GM04504 (cell line): ENCODE results near the gene PRPSAP1.
"Not testable (repeated sequence)": the region's sequence is repeated elsewhere in the genome, so short reads cannot be mapped to it uniquely, and the experiment has no call there.

ENCODE experiments used
- DNase-seq: peaks from one replicate; pipeline ENCODE4 v3.0.0-alpha.2; 2012; ENCODE audit warnings: low read depth

Gene PRPSAP1

GRCh38 chr17:76317535-76317934, 36.2 kb downstream of the PRPSAP1 start:
- DNase-seq = no peak

- no peak for DNase-seq
These were observed 39.1 kb downstream of the PRPSAP1 start for GRCh38 chr17:76314392-76315227.

- DNase-seq = no peak
These were observed 41.0 kb downstream of the PRPSAP1 start for GRCh38 chr17:76312735-76313134.

- DNase-seq = no peak
These were observed 44.3 kb downstream of the PRPSAP1 start for GRCh38 chr17:76309461-76309860.

GRCh38 chr17:76307966-76308338, 45.8 kb downstream of the PRPSAP1 start, which contains the start of gene QRICH2:
TSS of gene QRICH2 (minus strand) at chr17:76308276. CDS start at chr17:76307998, 278 bp downstream.
- no peak for DNase-seq

- DNase-seq = no peak
These were observed 46.3 kb downstream of the PRPSAP1 start for GRCh38 chr17:76307299-76307965.

- DNase-seq = not testable (repeated sequence)
These were observed 48.6 kb downstream of the PRPSAP1 start for GRCh38 chr17:76305135-76305454.

GRCh38 chr17:76304226-76305134, 49.2 kb downstream of the PRPSAP1 start:
- no peak for DNase-seq

- DNase-seq = no peak
These were observed 56.3 kb downstream of the PRPSAP1 start for GRCh38 chr17:76297436-76297835.

- no peak for DNase-seq
These were observed 56.8 kb downstream of the PRPSAP1 start for GRCh38 chr17:76296889-76297288.

GRCh38 chr17:76296186-76296585, 57.5 kb downstream of the PRPSAP1 start:
- DNase-seq = no peak

GRCh38 chr17:76293106-76293505, 60.6 kb downstream of the PRPSAP1 start:
- DNase-seq = no peak

GRCh38 chr17:76292567-76292966, 61.1 kb downstream of the PRPSAP1 start:
- DNase-seq = no peak

- no peak for DNase-seq
These were observed 71.9 kb downstream of the PRPSAP1 start for GRCh38 chr17:76281573-76282371.

GRCh38 chr17:76280650-76281049, 73.1 kb downstream of the PRPSAP1 start:
- DNase-seq = no peak

GRCh38 chr17:76279742-76280287, 73.9 kb downstream of the PRPSAP1 start:
- DNase-seq = no peak

- DNase-seq = peak; percentile 47
These were observed 74.6 kb downstream of the PRPSAP1 start for GRCh38 chr17:76278952-76279741.

- no peak for DNase-seq
These were observed 75.3 kb downstream of the PRPSAP1 start for GRCh38 chr17:76278268-76278908.

GRCh38 chr17:76277300-76278267, 76.1 kb downstream of the PRPSAP1 start:
- no peak for DNase-seq
